K562 (cell line): ENCODE results near the gene ABHD16B.

Experiments
- ATF1 ChIP-seq, 2 experiments: fragments of 450-650 bp in 1 of 2; IDR thresholded peaks; 2 replicates each; pipeline ENCODE4 v1.6.1; 2016; ENCODE audit warnings: missing compliant biosample characterization in 1 of 2, missing genetic modification characterization in 1 of 2
- PATZ1 ChIP-seq: fragments of 250-450 bp; sonication (Bioruptor Pico); IDR thresholded peaks from 2 replicates; pipeline ENCODE4 v1.5.0; 2020; ENCODE audit warnings: mild to moderate bottlenecking, borderline replicate concordance
- TCF7L2 ChIP-seq: fragments of 150-350 bp; IDR thresholded peaks from 2 replicates; pipeline ENCODE4 v1.6.1; 2016; ENCODE audit warnings: low read depth, mild to moderate bottlenecking, low read length, moderate library complexity

- no peak for TF ChIP-seq PATZ1 (CRISPR knock-in tag)
- TF ChIP-seq ATF1 (CRISPR knock-in tag; IDR thresholded peaks at IDR 0.05) = no peak
- no peak for TF ChIP-seq ATF1 (tag; IDR thresholded peaks at IDR 0.05)
- TF ChIP-seq TCF7L2 = no peak
Measured at GRCh38 chr20:63830841-63831588, 30.3 kb upstream of the ABHD16B start, which contains the start of gene ZBTB46.
